SIG-M5 treated with dmso at 0.1 percent for 504 hours (cell line): ENCODE measurements around the gene FUT2.
"Not testable (repeated sequence)": the region's sequence is repeated elsewhere in the genome, so short reads cannot be mapped to it uniquely, and the experiment has no call there.

ENCODE experiments used
- DNase-seq: peaks from one replicate; lab custom pipeline; 2025; ENCODE audit not compliant: unreplicated experiment; lab: John Stamatoyannopoulos, UW

FUT2 gene

DNA sequence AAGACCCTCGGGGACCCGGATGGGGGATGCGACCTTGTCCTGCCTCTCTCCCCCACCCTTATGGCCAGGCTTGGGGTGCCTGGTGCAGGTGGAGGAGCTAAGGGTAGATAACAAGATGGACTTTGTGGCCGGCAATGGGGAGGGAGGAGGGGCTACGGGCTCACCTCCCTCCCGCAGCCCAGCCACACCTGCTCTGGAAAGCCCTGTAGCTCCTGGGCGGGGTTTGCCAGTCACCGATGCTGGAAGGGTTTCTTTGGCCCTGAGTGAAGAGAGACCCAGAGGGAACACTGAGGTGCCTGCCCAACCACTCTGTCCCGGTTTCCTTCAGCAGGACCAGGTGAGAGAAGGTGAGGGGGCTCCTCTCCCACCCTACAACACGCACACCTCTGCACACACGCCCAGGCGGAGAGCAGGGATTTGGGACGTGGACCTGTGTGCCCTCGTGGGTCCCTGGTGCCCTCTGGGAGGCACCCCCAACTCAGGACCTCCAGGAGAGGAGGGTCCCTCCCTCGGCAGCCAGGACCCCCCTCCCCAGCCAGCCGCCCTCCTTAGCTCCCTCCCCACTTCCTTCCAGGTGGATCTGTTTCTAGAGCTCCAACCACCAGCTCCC, at the start of gene FUT2:
Gene FUT2, plus strand, starts transcription at position 229 of the 610 bp plus-strand sequence. CDS start 6,986 bp downstream, outside the sequence.
- no peak for DNase-seq

DNA sequence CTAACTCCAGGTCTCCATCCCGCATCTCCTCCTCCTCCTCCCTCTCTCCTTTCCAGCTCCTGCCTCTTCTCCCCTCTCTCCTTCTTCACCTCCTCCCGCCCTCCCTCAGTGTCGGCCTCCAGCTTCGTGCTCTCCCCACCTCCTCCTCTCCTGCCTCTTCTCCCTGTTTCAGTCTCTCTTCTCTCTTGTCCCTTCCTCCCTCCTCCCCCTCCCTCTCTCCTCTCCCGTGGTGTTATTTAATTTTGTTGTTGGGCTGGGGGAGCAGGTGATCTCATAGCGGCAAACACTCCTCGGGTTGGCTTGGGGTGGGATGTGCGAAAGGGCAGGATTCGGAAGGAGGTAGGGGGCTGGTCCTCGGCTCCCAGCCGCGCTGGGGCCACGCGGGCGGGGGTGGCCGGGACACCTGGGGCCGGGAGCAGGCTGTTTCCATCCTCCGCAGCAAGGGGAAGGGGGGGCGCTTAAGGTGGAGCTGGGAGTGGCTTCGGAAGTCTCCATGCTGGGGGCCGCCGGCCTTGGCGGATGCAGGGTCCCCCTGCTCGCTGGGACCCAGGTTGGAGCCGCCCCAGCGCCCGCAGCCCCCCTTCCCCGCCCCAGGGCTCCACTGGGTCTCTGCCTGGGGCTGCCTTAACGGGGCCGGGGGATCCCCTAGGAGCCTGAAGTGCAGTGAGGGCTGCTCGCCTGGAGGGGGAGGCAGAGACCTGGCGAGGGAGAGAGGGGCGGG, 49.6 kb upstream of the FUT2 start, which contains the start of gene CA11:
Gene CA11, minus strand, starts transcription at position 187 of the 721 bp plus-strand sequence. CDS start 555 bp downstream, outside the sequence.
- peak; percentile 81 for DNase-seq

DNA sequence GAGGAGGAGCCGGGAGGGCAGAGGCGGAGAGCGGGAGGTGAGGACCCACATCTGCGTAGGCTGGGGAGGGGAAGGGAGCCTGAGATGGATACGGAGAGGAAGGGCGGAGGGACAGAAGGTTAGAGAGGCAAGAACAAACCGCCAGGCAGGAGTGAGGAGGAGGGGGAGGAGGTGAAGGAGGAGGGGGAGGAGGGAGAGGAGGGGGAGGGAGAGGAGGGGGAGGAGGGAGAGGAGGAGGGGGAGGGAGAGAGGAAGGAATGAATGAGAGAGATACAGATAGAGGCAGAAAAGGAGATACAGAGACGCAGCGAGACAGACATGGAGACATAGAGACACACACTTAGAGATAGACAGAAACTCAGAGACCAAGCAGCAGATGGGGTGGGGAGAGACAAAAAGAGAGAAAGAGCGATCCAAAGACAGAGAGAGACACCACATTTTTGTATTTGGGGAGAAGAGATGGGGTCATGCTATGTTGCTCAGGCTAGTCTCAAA, 49.0 kb upstream of the FUT2 start:
- DNase-seq = no peak

DNA sequence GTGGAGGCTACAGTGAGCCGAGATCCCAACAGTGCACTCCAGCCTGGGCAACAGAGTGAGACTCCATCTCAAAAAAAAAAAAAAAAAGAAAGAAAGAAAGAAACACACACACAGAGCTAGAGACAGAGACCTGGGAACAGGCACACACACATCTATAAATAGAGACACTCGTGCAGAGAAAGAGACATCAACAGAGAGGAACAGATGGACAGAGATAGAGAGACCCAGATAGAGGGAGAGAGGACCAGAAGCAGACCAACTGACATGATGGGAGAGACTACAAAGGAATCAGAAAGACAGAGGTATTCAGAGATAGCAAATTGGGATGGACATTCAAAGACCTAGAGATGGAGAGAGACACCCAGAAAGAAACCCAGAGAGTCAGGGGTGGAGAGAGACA, 47.6 kb upstream of the FUT2 start:
- DNase-seq = no peak

DNA sequence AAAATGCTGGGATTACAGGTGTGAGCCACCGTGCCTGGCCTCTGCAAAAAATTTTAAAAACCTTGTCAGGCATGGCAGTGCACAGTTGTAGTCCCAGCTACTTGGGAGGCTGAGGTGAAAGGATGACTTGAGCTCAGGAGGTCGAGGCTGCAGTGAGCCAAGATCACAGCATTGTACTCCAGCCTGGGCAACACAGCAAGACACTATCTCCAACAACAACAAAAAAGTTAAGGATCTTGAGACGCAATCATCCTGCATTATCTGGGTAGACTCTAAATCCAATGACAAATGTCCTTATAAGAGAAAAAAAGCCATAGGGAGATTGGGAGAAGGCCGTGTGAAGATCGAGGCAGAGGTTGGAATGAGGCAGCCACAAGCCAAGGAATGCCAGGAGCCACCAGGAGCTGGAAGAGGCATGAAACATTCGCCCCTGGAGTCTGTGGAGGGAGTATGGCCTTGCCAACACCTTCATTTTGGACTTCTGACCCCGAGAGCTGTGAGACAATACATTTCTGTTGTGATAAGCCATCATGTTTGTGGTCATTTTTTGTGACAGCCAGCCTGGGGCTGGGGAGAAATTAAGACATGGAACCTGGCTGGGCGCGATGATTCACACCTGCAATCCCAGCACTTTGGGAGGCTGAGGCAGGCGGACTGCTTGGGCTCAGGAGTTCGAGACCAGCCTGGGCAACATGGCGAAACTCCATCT, 44.6 kb upstream of the FUT2 start:
- DNase-seq = no peak

DNA sequence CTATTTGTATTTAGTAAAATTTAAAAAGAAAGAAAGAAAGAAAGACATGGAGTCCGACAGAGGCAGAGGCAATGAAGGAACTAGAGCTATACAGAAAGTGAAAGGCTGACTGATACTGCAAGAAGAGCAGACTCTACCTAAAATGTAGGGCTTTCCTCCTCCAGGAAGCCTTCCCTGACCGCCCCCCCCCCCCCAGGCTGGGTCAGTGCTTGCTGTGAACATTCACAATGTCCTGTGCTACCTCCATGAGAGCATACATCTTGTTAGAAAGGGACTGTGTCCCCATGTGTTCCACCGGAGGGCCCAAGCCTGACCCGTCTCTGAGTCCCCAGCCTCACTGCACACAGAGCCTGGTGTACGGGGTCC, 44.1 kb upstream of the FUT2 start:
- no peak for DNase-seq

DNA sequence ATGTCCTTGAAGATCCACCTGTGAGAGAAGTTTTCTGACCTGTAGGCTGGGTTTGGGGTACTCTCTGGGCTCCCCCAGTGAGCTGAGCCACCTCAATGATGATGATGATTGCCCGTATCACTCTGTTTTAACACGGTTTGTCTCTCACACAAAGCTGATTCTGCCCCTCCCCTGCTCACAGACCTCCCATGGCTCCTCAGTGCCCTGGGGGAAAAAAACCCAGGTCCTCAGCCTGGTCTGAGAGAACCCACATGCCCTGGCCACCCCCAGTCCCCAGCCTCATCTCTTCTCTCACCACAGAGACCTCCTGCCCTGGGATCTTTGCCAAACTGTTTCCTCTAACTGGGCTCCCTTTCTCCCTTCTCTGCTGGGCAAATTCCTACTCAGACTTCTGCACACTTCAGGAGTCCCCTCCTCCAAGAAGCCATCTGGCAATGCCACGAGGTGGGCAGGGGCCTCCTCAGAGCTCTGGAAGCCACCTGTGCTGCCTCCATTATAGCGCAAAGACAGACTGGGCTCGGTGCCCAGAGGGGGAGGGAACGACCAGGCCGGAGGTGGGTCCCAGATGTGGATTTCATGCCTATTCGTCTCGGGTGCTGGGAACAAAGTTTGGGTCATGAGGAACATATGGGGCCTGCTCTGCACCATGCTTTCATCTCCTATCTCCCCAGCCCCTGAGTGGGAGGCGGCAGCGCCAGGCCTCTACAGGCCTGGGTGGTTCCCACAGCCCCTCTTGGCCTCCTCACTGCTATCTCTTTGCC, 41.3 kb upstream of the FUT2 start:
- no peak for DNase-seq

DNA sequence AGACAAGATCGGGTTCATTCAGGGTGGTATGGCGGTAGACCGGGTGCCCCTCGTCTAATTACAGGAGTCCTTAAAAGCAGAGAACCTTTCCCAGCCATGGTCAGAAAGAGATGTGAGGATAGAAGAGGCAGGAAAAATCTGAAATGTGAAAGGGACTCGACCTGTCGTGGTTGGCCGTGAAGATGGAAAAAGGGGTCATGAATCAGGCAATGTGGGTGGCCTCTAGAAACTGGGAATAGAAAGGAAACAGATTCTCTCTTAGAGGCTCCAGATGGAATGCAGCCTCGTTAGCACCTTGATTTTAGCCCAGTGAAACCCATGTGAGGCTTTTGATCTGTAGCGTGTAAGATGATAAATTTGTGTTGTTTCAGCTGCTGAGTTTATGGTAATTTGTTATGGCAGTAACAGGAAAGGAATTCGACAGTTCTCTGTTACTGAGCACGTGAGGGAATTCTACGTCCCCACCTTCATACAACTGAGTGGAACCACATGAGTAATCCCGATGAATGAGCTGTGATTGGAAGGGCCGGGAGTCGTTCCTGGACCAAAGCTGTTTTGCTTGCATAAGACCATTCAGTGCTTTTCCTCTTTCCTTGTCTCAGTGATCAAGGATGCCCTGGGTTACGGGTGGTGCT, 38.8 kb upstream of the FUT2 start:
- no peak for DNase-seq

DNA sequence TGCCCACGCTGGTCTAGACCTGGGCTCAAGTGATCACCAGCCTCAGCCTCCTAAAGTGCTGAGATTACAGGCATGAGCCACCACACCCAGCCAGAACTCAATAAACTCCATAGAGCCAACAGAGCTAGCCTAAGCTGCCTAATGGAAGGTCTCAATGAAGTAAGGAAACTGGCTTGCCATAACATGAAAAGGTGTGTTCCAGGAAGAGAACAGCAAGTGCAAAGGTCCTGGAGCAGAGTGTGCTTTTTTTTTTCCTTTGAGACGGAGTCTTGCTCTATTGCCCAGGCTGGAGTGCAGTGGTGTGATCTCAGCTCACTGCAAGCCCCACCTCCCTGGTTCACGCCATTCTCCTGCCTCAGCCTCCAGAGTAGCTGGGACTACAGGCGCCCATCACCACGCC, 37.9 kb upstream of the FUT2 start:
- DNase-seq = not testable (repeated sequence)

DNA sequence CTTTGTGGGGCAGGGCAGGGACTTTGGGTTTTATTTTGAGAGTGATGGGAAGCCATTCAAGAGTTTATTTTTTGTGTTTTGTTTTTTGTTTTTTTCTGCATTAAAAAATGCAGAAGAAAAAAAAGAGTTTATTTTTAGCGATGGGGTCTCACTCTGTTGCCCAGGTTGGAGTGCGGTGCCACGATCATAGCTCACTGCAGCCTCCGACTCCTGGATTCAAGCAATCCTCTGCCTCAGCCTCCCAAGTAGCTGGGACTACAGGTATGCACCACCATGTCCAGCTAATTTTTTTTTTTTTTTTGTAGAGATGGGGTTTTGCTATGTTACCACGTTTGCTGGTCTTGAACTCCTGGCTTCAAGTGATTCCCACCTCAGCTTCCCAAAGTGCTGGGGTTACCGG, 37.3 kb upstream of the FUT2 start:
- DNase-seq = no peak

DNA sequence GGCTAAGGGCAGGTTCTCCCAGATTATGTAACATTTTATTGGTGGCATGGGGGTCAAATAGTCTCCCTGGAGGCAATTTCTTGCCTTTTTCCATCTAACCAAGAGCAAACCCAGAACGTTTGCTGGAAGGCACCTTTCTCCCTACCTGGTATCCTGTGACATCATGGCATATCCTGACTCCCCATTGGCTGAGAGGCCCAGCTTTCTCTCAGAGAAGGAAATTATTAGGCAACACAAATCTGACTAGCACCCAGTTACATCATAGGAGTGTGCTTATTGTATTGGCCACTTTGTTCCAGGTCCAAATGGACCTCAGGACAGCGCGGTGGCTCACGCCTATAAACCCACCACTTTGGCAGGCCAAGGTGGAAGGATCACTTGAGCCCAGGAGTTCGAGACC, 36.0 kb upstream of the FUT2 start:
- DNase-seq = peak; percentile 65

DNA sequence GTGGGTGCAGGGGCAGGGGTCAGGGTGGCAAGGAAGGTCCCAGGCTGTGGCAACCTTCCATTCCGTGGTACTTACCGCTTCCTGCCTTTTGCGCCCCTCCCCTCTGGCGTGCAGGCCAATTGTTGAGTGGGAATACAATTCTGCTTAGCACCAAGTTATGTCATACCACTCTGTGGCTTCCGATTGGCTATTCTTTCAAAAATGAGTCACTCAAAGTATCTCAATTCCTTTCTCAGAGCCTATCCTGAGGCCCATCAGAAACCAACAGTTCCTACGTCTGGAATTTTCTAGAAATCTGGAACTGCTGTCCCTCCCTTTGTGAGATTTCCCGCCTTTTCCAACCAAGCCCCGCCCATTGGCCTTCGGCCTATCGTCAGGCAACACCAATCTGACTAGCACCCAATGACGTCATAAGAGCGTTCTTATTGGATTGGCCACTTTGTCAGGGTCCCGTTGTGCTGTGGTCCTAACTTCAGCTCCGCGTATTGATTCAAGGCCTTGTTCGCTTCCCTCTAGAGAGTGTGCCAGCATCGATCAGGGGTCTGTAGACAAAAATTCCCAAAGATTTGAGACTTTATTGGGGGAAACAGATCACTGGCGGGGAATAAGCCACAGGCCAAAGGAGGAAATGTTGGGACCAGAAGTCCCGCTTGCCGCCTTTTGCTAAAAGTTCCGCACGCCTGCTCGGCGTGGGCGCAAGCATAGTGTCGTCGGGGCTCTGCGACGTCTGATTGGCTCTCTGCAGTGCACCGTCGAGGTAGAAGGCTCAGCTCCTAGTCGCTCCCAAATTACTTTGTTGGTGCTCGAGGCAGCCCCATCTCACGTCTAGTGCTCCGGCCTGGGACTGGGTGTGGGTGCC, 34.7 kb upstream of the FUT2 start:
- peak; percentile 86 for DNase-seq

DNA sequence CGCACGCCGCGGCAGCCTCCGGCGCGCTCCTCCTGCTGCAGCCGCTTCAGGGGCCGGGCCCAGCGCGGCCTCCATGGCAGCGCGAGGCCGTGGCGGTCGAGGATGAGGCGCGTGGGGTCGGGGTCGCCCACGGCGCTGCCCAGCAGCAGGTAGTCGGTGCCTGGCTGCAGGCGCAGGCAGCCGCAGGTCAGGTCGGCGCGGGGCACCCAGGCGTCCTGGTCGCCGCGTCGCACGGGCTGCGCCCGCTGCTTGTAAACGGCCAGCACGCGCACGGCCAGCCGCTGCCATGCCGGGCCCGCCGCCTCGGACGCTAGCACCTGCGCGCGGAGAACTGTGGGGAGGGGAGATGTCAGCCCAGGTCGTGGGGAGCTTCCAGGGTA, 34.1 kb upstream of the FUT2 start:
- DNase-seq = no peak

DNA sequence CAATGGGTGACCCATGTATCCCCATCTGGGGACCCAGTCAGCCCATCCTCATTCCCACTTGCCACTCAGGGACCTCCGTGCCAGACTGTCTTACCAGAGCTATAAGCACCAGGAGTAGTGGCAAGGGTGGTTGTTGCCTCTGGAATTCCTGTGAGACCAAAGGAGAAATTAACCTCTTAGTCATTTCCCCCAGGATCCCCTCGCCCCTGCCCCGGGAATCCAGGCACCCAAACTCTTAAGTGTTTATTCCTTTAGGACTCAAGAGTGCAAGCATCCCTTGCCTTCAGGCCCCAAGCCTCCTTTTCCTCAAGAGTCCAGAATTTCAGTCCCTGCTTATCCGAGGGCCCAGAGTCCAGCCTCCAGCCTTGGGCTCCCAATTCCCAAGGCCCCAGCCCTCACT, 32.1 kb upstream of the FUT2 start:
- no peak for DNase-seq

DNA sequence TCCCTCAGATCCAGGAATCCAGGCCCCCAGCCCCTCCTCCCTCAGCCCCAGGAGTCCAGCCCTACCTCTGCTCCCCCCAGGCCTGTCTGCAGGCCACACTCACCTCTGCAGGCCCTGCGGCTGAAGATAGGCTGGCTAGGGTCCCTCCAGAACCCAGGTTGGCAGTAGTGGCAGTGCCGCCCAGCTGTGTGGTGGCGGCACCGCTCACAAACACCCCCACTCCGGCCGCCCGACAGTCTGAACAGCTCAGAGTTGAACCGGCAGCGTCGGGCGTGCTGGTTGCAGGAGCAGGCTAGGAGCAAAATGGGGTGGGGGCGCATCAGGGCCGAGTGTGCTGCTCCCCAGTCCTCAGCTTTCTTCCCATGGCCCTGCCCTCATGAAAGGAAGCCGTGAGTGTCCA, 31.3 kb upstream of the FUT2 start:
- no peak for DNase-seq

DNA sequence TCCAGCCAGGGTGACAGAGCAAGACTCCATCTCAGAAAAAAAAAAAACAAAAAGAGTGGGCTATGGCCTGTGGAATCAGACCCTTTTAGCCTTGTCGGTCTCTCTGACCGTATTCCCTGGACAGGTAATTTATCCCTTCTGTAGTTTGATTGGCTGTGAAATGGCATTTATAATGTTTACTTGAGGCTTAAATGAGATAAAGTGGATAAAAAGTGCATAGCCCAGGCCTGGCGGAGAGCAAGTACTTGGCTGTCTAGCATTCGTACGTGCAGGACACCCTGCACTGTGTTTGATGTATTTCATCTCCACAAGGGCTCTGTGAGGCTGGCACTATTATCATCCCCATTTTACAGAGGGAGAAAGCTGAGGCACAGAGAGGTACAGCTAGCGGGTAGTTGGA, 30.0 kb upstream of the FUT2 start:
- no peak for DNase-seq

DNA sequence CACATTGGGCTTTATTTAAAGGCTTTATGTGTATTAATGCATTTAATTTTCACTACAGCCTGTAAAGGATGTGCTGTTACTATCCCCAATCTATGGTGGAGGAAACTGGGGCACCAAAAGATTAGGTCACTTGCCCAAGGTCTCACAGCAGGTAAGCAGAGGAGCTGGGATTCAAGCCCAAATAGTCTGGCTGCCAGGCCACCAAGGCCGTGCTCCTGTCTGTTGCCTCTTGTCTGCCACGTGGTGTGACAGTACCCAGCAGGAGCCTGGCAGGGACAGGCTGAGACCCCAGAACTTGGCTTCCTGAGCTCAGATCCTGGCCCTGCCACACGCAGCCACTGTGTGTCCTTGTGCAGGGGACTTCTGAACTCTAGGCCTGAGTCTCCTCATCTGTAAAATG, 27.4 kb upstream of the FUT2 start:
- no peak for DNase-seq

DNA sequence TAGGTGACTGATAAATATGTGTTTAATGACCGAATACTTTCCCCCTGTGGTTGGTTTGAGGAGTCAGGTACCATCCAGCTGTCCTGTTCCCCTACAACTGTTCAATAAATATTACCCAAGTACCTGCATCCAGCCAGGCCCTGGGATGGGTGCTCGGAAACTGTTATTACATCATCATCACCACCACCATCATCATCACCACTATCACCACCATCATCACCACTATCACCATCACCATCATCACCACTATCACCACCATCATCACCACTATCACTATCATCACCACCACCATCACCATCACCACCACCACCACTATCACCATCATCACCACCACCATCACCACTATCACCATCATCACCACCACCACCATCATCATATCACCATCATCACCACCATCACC, 27.0 kb upstream of the FUT2 start:
- DNase-seq = no peak

DNA sequence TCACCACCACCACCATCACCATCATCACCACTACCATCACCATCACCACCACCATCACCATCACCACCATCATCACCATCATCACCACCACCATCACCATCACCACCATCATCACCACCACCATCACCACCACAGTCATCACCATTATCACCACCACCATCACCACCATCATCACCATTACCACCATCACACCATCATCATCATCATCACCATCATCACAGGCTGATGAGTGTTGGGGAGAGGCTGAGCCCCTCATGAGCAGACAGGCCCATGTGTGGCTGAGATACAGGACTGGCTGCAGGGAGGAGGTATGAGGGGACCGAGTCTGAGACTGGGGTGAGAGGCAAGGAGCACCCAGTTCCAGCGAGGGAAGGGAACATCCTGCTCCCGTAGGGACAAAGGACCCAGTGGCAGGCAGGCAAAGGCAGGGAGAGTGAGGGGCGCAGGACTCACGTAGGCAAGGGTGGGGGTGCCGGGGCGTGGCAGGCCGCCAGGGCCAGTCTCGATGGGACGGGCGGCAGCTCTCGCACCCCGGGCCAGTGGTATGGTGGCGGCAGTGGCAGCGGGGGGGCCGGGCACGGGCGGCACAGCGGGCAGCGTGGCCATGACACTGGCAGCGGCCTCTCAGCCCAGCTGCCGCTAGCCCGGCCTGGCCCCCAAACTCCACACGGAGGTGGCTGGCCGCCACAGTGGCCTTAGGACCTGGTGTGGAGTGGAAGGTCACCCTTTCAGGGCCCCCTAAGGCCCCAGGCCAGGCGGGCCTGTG, 25.7 kb upstream of the FUT2 start:
- DNase-seq = no peak
